ENCODE results near the gene DMKN. TPM values are rescaled to one million over a fixed set of nuclear protein-coding genes. Genes with fewer than 3 reads are reported as not detected.

The DMKN gene
- total and polyA plus RNA-seq, 2 experiments from 2014 or later: 220 to 289 TPM

DNA sequence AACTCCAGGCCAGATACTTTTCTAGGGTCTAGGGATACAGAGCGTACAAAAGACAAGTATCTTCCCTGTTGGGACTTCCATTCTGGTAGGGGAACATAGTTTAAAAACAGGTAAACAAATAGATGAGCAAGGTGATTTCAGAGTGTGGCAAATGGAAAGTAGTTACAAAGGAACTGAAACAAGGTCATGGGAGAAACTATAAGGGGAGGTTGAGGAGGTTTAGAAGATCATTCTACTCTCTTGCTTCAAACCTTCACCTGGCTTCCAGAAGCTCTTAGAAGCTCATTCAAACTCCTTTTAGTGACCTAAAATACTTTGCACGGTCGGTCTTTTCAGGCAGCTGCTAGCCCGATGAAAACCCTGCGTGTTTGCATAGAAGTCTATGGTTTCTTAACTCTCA is 56.3 kb downstream of the DMKN start:
- Histone ChIP-seq H3K36me3 (no peaks in the 10 kb centered on the region), H3K9me3 (ENCODE audit: low read depth) (no peaks in the 10 kb centered on the region), H3K27me3 (no peaks in the 10 kb centered on the region), H3K4me1 (ENCODE audit: low read depth) (peaks cover under 1% of the 10 kb centered on the region), H3K27ac (no peak overlapping the region), H3K4me3 (no peak overlapping the region)
- no peak for TF ChIP-seq CTCF (IDR thresholded peaks at IDR 0.05; ENCODE audit: low read depth, low read length)
- no peak for DNase-seq (ENCODE audit: low read depth in 1 of 2, low spot score in 1 of 2)

- Histone ChIP-seq H3K9me3 (ENCODE audit: low read depth) (no peaks in the 10 kb centered on the region), H3K27me3 (no peaks in the 10 kb centered on the region), H3K36me3 (no peaks in the 10 kb centered on the region), H3K4me1 (ENCODE audit: low read depth) (no peaks in the 10 kb centered on the region), H3K4me3 (no peak overlapping the region), H3K27ac (no peak overlapping the region)
- TF ChIP-seq CTCF (IDR thresholded peaks at IDR 0.05; ENCODE audit: low read depth, low read length): no peak
- DNase-seq (ENCODE audit: low read depth in 1 of 2, low spot score in 1 of 2): no peak
These were observed 57.7 kb downstream of the DMKN start for GRCh38 chr19:35455616-35456201.

DNA sequence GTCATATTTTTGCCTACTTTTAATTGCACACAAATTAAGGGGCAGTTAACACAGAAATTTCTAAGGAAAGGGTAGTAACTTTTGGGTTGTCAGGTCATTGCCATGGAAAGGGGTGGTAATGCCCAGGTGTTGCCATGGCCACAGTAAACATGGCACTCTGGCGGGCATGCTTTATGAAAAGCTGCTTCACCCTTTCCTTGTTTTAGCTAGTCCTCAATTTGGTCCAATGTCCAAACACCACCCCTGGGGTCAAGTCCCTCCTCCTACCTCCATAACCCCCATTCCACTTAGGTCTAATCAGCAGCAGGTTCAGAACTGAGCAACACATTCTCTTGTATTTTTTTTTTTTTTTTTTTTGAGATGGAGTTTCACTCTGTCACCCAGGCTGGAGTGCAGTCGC is 58.8 kb downstream of the DMKN start:
- no peaks in the 10 kb centered on the region for H3K9me3 ChIP-seq (ENCODE audit: low read depth)
- DNase-seq (ENCODE audit: low read depth in 1 of 2, low spot score in 1 of 2): no peak
- no peak overlapping the region for H3K27ac ChIP-seq
- no peak for TF ChIP-seq CTCF (IDR thresholded peaks at IDR 0.05; ENCODE audit: low read depth, low read length)
- no peak overlapping the region for H3K4me3 ChIP-seq
- H3K27me3 ChIP-seq: no peaks in the 10 kb centered on the region
- no peaks in the 10 kb centered on the region for H3K36me3 ChIP-seq
- no peaks in the 10 kb centered on the region for H3K4me1 ChIP-seq (ENCODE audit: low read depth)

DNA sequence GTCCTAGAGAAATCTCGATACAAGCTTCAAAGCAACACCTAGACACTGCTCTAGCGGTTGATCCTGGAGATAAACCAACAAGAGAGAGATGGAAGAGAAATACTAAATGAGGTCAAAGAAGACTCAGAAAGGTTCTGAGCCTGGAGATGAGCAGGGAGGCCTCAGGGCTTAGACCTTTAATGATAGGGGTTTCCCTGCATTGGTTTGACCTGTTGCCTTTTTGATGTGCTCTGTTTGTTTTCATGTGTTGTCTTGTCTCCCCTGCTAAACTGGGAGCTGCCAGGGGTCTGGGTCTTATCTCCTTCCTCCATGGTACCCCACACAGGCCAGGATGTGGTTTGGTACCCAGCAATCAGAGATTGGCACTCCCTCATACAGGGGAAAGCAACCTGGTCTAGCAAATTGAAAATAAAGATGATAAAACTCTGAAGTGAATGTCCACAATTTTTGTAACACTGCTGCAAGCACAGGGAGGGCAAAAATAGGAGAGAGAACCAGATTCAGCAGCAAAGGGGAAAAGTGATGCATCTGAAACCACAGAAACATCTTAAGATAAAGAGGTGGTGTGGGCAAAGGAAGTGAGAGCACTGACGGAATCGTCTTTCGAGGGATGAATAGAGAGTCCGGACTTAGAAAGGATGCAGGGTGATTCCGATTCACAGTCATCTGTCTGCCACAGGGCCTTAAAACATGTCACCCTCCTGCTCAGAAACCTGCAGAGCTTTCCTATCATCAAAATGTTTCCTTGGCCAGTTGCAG is 61.9 kb downstream of the DMKN start:
- no peaks in the 10 kb centered on the region for H3K27me3 ChIP-seq
- H3K27ac ChIP-seq: no peak overlapping the region
- TF ChIP-seq CTCF (IDR thresholded peaks at IDR 0.05; ENCODE audit: low read depth, low read length): no peak
- H3K4me3 ChIP-seq: no peak overlapping the region
- no peaks in the 10 kb centered on the region for H3K9me3 ChIP-seq (ENCODE audit: low read depth)
- no peaks in the 10 kb centered on the region for H3K36me3 ChIP-seq
- no peak for DNase-seq (ENCODE audit: low read depth in 1 of 2, low spot score in 1 of 2)
- H3K4me1 ChIP-seq (ENCODE audit: low read depth): no peaks in the 10 kb centered on the region

DNA sequence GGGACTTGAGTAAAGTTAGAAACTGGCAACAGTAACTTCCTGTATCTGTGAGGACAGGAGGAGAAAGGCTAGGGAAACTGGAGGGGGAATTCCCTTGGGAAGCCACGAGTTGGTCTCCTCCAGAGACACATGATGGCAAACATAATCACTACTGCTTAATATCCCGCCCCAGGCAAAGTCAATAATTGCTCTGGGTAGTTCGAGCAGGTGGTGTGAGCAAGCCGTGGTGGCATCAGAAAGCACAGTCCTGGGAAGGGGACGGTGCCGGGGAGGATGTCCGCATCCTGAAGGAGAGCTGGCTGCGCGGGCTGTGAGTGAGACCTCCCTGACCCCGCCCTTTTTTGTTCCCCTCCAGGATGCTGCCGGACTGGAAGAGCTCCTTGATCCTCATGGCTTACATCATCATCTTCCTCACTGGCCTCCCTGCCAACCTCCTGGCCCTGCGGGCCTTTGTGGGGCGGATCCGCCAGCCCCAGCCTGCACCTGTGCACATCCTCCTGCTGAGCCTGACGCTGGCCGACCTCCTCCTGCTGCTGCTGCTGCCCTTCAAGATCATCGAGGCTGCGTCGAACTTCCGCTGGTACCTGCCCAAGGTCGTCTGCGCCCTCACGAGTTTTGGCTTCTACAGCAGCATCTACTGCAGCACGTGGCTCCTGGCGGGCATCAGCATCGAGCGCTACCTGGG is 63.9 kb downstream of the DMKN start:
- no peaks in the 10 kb centered on the region for H3K27me3 ChIP-seq
- no peaks in the 10 kb centered on the region for H3K4me1 ChIP-seq (ENCODE audit: low read depth)
- no peak for TF ChIP-seq CTCF (IDR thresholded peaks at IDR 0.05; ENCODE audit: low read depth, low read length)
- no peaks in the 10 kb centered on the region for H3K36me3 ChIP-seq
- DNase-seq (ENCODE audit: low read depth in 1 of 2, low spot score in 1 of 2): no peak
- no peak overlapping the region for H3K4me3 ChIP-seq
- no peak overlapping the region for H3K27ac ChIP-seq
- H3K9me3 ChIP-seq (ENCODE audit: low read depth): no peaks in the 10 kb centered on the region
